ENCODE results near the gene RAD51B.

RAD51B gene

DNA sequence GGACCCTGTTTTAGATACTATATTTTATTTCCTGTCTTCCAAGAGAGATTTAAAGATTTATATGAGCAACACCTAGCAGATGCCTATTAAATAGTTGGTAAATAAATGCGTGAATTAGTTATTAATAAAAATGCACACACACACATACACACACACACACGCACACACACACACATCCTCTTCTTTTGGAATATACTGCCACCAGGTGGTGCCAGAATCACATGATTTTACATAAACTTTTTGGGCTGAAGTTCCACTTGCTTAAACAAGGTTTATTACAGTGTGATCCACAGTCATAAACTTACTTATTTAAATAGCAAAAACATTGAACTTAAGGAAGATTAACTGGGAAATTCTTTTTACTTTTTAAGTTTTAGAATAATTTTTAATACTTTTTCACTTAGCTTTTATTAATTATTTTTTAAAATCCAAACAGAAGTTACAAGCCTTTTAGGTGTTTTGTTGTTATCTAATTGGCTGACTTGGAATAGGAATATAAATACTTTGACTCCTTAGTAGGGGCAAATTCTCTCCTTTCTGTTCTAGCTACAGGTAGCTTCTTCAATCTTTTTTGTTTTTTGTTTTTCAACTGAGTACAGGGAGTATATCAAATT, 17.5 kb downstream of the RAD51B start:
- peak; percentile 81 for DNase-seq

DNA sequence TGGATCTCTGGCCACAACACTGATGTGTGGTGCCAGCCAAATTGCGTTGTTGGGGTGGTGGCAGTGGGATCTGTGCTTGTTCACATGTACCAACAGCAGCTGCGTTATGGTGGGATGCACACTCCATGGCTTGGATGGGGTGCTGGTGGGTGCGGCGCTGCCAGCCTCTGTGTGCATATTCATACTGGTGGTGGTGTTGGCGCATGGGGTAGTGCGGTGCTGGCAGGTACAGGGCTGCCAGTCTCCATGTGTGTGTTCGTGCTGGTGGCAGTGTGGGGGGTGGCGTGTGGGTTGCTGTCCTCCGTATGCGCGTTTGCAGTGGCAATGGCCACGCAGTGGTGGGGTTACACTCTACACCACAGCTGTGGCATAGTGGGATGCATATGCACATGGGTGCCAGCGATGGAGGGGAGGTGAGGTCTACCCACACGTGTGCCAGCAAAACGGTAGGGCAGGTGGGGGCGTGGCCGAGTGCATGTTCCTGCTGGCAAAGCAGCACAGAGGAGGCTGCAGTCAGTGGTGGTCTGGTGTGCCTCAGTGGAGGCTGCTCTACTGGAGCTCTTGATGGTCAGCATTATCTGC, 26.5 kb downstream of the RAD51B start:
- DNase-seq: no peak

DNA sequence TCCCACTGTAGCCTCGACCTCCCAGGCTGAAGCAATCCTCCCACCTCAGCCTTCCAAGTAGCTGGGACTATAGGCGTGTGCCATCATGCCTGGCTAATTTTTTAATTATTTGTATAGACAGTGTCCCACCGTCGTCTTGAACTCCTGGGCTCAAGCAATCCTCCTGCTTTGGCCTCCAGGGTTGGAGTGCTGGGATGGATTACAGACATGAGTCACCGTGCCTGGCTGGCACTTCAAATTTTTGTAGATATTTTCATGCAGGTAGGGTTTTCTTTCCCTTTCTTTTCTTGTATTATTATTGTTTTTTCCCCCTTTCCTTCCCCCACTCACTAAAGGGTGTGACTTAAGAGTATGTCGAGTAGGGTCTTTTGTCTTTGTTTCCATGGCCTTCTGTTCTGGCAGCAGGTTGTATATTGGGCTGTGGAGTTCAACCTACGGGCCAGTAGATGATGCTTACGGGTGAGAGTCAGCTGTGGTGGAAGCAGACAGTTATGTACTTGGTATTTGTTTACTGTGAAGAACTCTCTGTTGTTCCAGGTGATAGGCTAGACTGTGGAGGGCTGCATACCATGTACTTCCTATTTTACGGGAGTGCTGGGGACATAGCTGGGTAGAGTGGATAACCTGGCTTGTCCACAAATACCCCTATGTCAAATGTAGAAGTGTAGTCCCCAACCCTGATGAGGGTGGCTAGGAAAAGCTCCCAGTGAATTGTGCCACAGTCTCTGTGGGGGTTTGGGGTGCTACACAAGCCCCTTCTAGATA, 30.7 kb downstream of the RAD51B start:
- no peak for DNase-seq

DNA sequence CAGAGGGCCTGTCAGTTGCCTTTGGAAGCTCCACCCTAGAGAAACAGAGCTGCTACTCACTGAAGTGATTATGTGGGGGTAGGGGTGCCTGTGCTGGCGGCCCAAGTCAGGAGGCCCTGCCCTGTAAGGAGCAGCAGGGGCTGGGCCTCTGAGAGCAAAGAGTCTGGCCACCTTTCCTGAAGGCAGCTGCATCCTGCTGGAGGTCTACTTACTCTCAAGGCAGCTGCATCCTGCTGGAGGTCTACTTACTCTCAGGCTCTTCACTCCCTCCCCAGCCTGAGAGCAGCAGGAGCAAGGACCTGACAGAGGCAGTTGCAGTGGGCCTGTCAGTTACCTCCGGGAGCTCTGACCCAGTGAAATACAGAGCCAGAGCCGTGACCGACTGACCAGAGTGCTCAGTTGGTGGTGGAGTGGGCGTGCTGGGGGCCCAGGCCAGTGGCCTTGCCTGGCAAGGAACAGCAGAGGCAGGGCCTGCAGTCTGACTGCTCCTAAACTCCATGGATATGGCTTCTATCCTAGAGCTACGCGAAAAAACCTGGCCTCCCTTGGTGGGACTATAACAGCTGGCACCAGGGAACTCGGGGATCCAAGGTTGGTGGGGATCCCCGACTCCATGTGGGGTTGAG, 32.3 kb downstream of the RAD51B start:
- no peak for DNase-seq

DNA sequence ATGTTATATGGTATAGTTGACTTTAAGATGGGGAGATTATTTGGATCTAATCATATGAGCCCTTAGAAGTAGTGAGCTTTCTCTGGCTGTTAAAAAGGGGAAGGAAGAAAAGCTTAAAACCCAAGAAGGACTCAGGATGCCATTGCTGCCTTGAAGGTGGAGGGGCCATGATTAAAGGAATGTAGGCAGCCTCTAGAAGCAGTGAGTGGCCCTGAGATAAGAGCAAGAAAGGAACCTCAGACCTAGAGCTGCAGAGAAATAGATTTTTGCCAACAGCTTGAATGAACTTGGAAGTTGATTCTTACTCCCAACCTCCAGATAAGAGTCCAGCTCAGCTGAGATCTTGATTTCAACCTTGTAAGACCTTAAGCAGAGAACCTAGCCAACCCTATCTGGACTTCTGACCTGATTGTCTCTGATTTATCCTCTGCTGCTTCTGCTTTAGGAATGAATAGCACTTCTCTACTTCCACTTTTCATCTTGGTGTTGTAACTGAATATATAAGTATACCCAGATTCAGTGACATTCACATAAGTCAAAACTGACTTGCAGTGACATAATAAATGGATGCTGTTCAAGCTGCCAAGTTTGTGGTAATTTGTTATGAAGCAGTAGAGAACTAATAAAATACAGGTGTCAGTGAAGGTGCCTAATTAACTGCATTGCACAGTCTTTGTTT, 33.5 kb downstream of the RAD51B start:
- DNase-seq: no peak

DNA sequence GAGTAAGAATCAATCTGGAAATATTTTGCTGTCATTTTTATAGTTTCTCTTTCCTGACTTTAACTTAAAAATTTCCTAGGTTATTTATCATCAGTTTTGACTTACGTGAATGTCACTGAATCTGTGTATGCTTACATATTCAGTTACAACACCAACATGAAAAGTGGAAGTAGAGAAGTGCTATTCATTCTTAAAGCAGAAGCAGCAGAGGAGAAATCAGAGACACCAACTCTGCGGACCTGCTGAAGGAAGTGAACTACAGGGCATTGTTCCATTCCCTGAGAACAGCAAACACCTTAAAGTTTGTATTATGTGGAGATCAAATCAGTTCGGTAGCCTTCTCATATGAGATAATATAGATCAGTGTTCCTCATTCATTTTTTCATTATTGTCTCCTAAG, 34.1 kb downstream of the RAD51B start:
- DNase-seq: no peak

DNA sequence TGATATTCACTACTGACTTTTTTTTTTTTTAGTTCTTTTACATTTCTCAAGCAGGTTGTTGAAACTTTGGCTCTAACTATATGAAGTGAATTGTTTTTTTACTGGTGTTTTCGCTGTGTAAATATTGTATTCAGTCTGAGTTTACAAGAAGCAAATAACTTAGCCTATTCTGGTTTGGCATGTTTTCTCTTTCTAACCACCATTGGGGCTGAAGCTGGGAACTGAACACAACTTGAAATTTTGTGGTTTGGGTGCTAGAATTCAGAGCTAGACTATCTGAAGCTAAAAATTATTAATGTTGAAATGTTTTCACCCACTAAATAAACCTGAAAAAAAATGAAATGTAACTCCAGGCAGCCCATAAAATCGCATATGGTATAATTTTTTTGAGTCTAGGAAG, 37.2 kb downstream of the RAD51B start:
- peak; percentile 21 for DNase-seq

DNA sequence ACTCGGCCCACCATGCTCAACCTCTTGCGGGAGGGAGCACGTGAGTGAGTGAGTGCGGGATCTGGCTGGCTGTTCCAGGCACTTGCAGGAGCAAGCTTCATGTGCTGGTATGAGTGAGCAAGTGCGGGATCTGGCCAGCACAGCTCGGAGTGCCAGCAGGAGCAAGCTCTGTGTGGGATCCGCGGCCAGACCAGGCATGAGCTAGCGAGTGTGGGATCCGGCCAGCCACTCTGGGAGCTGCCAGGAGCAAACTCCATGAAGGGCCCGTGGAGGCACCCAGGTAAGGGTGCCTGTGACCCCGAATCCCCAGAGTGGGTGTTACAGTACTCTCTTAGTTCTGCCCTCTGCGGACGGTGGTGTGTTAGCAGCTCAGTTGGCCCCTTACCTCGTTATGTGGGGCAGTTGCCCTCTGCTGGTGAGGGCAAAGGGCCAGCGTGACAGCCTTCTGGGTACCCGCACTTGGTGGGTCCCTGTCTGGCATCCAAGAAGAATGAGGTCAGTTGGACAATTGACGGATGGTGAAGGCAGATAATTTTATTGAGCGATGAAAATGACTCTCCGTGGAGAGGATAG, 38.3 kb downstream of the RAD51B start:
- DNase-seq: no peak

DNA sequence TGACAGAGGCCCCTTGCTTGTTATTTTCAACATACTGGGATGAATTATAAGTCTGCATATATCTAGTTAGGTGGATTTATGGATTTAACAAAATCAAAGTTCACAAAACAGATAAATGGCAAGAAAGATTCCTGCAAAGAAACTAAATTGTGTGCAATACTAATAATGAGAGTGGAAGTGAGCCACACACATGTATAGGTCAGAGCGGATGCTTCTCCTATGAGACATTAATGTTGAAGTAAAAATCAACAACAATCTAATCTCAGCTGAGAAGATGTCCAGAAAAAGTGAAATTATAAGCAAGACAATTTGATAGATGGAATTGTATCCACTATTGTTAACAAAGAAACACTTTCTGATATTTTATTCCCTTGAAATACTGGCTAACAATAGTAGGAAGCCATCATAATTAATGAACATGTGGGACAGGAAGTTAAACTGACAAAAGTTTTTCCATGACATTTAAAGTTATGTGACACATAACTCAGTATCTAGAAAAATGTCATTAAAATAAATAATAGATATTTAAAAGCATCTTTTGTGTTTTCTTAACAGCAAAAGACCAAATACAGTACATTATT, 39.7 kb downstream of the RAD51B start:
- no peak for DNase-seq

DNA sequence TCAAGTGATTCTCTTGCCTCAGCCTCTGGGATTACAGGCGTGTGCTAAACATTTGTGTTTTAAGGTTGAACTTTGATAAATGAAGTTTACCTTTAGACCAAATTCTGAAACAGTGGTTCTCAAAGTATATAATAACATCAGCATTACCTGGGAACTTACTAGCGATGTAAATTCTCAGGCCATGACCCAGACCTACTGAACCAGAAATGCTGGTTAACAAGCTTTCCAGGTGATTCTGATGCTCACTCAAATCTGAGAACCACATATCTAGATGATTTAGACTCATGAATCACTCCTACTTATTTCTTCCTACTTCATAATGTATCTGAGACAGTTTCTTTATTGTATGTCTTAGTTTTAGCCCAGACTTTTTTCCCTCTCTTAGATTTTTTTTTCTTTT, 43.6 kb downstream of the RAD51B start:
- no peak for DNase-seq

DNA sequence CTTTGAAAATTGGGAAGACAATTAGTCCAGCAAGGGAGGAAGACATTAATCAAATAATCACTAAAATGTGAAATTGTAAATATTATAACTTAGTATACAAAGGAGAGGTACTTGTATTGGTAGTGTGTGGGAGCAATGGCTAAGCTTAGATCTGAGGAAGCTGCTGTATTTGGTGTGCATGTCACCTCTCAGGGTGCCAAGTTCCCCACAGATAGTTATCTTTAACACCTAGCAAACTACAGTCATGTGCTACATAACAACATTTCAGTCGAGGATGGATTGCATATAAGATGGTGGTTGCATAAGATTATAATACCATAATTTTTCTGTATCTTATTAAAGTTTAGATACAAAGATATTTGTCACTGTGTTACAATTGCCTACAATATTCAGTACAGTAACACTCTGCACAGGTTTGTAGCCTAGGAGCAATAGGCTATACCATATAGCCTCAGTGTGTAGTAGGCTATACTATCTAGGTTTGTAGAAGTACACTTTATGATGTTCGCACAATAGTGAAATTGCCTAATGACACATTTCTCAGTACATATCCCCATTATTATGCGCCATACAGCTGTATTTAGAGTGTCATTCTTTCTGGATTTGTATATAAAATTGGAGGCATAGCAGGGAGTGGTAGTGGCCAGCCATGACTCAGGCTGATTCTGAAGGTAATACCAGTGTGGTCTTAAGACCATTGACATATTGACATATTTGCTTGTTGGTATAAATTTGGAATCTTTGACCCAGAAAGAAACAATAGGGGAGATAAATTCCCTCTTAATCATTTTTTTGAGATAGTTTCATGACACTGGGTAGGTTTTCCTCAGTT, 55.8 kb downstream of the RAD51B start:
- peak; percentile 33 for DNase-seq

DNA sequence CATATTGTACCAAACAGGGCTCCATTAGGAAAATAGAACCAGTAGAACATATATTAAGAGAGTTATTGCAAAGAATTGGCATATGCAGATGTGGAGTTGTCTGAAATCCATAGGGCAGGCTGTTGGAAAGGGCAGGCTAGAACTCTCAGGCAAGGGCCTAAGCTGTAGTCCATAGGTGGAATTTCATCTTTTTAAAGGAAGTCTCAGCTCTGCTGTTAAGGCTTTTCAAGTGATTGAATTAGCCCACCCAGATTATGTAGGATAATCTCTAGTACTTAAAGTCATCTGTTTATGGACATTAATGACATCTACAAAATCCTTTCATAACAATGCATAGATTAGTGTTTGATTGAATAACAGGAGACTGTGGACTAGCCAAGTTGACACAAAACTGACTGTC, 59.4 kb downstream of the RAD51B start:
- DNase-seq: no peak

DNA sequence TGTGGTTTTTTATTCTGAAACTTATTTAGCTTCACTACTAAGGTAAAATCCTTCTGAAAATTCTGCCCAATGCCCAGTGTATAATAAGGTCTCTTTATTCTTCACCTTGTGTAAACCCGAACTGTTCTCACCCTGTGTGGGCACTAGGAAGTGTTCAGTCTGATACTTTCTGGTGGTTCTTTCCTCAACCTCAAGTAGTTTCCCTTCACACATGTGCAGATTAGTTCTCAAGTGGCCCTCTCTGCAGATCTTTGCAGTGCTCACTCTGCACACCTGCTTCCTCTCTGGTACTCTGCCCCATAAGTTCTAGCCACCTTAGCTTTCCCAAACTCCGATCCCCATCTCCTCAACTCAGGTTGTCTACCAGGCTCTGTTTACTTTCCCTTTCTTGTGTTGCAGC, 61.6 kb downstream of the RAD51B start:
- DNase-seq: peak; percentile 21

DNA sequence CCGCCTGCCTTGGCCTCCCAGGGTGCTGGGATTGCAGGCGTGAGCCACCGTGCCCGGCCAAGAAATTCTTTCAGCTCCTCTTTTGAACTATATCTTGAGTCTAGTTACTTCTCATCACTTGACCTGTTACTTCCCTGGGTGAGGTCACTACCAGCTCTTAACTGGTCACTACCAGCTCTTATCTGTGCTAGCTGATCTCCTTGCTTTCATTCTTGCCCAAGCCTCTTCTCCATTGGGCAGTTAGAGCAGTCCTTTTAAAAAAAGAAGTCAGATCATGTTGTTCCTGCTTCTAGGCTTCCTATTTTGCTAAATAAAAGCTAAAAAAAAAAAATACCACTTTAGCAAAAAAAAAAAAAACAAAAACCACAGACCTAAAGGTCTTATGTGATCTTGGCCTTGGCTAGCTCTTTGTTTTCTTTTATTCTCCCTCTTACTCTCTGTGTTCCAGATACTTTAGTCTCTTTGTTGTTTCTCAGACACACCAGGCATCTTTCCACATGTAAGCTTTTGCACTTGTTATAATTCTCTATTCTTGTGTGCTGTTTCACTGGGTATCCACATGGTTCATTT, 63.5 kb downstream of the RAD51B start:
- no peak for DNase-seq

DNA sequence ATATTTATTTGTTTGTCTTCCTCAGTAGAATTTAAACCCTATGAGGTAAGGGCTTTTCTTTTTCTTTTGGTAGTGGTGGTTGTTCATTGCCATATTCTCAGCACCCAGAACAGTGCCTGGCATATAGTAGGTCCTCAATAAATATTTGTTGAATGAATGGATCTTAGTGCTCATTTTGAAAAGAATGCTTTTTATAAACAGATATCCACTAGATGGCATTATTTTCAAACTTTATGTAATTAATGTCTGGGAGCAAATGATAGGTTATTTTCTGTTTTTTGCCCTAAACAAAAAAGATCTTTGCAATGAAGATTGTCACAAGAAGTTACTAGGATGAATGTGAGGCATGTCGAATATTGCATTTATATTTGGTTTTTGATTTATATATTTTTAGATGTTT, 64.1 kb downstream of the RAD51B start:
- peak; percentile 6 for DNase-seq

DNA sequence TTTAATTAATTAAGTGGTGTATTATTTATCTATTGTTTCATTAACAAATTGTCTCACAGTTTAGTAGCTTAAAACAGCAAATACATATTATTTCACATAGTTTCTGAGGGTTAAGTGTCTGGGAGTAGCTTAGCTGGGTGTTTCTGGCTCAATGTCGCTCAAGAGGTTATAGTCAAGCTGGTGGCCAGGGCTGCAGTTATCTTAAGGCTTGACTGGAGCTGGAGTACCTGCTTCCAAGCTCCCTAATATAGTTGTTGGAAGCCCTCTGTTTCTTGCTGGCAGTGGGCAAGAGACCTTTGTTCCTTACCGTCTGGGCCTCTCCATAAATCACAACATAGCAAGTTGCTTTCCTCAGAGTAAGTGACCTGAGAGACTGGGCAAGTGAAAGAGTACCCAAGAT, 66.6 kb downstream of the RAD51B start:
- no peak for DNase-seq

DNA sequence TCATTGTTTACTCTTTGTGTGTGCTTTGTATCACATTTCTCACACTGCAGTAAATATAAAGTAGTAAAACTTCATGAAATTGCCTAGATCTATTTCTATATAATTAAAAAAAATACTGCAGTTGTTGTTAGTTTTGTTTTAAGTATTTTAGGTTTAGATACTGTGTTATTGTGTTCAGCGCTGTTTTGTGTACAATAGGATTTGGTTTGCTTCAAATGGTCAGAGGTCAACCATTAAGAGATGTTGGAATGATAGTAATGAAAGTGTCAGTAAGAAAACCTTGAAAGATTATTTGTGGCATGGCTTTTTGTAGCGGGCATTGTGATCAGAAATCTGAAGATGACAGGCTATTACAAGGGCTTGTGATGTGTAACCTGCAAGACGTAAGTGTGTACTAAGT, 67.9 kb downstream of the RAD51B start:
- no peak for DNase-seq

DNA sequence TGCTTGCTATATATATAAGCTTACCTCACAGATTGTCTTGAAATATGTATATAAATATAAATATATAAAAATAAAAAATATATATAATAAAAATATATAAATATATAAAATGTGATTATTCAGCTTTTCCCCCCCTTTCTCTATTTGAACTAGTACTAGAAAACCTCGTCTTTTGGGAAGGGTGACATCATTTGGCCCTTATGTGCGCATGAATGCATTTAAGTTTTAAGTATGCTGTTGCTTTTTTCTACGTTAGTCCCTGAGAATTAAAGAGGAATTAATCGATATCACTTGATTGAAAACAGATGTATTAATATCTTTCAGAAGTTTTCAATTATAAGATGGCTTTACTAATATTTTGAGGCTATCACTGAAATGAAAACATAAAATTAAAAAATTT, 69.9 kb downstream of the RAD51B start:
- no peak for DNase-seq

DNA sequence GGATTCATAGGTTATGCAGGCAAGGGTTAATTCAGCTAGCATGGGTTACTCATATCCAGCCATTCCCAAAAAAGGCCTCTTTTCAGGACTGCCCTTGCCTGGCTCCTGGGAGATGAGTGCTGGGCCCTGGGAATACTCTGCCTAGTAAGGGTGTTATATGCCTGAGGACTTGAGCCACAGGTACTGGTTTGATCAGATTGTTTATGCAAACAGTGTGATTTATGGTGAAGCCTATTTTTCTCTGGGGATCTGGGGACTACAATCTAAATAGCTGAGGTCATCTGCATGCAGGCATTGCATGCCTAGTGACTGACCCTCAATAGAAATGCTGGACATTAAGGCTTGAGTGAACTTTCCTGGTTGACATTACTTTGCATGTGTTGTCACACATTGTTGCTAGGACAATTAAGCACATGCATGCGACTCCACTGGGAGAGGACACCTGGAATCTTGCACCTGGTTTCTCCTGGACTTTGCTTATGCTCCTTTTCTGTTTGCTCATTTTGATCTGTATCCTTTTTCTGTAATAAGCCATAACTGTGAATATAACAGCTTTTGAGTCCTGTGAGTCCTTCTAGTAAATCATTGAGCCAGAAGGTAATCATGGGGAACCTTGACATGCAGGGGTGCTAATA, 73.0 kb downstream of the RAD51B start:
- no peak for DNase-seq

DNA sequence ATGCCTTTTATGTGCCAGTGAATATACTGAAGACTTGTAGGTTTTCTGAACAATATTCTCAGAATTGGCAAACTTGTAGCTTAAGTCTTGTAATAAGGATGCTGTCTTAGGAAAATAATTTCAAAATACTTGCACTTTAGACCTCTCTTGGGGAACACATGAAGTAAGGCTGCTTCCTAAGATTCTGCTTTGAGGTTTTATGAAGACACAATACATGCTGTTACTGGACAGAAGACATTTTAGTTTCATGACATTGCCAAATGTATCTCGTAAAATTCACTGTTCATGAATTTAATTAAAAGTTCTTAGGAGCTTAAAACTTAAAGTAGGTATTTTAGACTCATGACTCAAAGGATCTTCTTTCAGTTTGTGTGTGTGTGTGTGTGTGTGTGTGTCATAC, 80.7 kb downstream of the RAD51B start:
- DNase-seq: no peak

Data from CD4-positive, alpha-beta T cell treated with Interleukin-21 for 1 hour (primary cell).